ENCODE data around the gene DGKG. TPM values are rescaled to one million over a fixed set of nuclear protein-coding genes. Genes with fewer than 3 reads are reported as not detected.

Gene DGKG
- total and polyA plus RNA-seq, 9 of the 15 experiments (the other 6 are each of a cell fraction or from before 2014, with no cell fraction given): 0.01 to 0.36 (median 0.15) TPM

DNA sequence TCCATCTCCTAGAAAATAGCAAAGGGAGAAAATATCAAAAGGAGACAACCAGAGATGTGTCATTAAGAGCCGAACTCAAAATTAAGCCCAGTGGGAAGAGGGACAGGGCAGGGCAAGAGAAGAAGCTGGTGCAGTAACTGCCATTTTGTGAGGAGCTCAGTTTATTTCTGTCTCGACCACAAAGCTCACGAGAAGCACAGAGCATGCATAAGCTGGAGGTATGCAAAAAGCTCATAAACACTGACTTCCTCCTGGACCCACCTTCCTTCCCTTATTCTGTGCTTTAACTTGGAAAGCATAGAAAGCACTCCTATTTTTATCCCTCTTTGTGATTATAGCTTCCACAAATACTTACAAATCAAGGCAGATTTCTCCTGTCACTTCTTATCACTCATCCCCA lies 81.3 kb downstream of the DGKG start:
- H3K9me1 ChIP-seq (ENCODE audit: control insufficient read depth, insufficient read depth, low read length): no peaks in the 10 kb centered on the region
- no peak overlapping the region for H3K4me2 ChIP-seq (ENCODE audit: insufficient read depth, low read length)
- intact Hi-C loops (cut with micrococcal nuclease) (no loop called here), in situ Hi-C loops (cut with MboI) (no loop called here)
- ATAC-seq (no peak), FAIRE-seq (no peak), DNase-seq (ENCODE audit: extremely low read depth in 1 of 4, low spot score in 3 of 4) (no peak)
- no peaks in the 10 kb centered on the region for H3K4me1 ChIP-seq (replicated peaks in 1 of 2; ENCODE audit: control insufficient read depth in 2 of 2, insufficient read depth in 2 of 2, low read length in 2 of 2)
- TF ChIP-seq POLR3A (IDR thresholded peaks at IDR 0.05; ENCODE audit: borderline replicate concordance, extremely low read depth, insufficient read depth, insufficient read length): no peak
- TF ChIP-seq, protein P1, sequence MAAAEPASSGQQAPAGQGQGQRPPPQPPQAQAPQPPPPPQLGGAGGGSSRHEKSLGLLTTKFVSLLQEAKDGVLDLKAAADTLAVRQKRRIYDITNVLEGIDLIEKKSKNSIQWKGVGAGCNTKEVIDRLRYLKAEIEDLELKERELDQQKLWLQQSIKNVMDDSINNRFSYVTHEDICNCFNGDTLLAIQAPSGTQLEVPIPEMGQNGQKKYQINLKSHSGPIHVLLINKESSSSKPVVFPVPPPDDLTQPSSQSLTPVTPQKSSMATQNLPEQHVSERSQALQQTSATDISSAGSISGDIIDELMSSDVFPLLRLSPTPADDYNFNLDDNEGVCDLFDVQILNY (CRISPR knock-in tag; IDR thresholded peaks at IDR 0.05): no peak
- TF ChIP-seq CBFB (CRISPR knock-in tag; IDR thresholded peaks at IDR 0.05): no peak
- TF ChIP-seq, protein P2, sequence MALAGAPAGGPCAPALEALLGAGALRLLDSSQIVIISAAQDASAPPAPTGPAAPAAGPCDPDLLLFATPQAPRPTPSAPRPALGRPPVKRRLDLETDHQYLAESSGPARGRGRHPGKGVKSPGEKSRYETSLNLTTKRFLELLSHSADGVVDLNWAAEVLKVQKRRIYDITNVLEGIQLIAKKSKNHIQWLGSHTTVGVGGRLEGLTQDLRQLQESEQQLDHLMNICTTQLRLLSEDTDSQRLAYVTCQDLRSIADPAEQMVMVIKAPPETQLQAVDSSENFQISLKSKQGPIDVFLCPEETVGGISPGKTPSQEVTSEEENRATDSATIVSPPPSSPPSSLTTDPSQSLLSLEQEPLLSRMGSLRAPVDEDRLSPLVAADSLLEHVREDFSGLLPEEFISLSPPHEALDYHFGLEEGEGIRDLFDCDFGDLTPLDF (CRISPR knock-in tag; IDR thresholded peaks at IDR 0.05): no peak
- no peak for TF ChIP-seq SMARCB1 (IDR thresholded peaks at IDR 0.05; ENCODE audit: insufficient read length, low read depth)
- no peak for TF ChIP-seq NR1H2 (CRISPR knock-in tag; IDR thresholded peaks at IDR 0.05)
- TF ChIP-seq, protein P3, sequence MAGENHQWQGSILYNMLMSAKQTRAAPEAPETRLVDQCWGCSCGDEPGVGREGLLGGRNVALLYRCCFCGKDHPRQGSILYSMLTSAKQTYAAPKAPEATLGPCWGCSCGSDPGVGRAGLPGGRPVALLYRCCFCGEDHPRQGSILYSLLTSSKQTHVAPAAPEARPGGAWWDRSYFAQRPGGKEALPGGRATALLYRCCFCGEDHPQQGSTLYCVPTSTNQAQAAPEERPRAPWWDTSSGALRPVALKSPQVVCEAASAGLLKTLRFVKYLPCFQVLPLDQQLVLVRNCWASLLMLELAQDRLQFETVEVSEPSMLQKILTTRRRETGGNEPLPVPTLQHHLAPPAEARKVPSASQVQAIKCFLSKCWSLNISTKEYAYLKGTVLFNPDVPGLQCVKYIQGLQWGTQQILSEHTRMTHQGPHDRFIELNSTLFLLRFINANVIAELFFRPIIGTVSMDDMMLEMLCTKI (IDR thresholded peaks at IDR 0.05; ENCODE audit: partially characterized antibody): no peak
- WGBS (ENCODE audit: insufficient coverage, low coverage, missing lambda C conversion rate): 0% methylated on average over 3 of the region's 3 CpGs
- ChIA-PET POLR2A (interaction anchor here (0.6 kb wide), 1 partner anchor 47 kb away, joined by 3 read pairs; no protein-coding TSS in a partner anchor), CTCF (ENCODE audit: low intra/inter-chr PET ratio) (no interaction called here)
- H3K79me2 ChIP-seq (ENCODE audit: control insufficient read depth, insufficient read depth, low read length): no peaks in the 10 kb centered on the region
- no peaks in the 10 kb centered on the region for H3K36me3 ChIP-seq (ENCODE audit: control insufficient read depth, insufficient read depth, low read length)
- no peak overlapping the region for H3K9ac ChIP-seq (ENCODE audit: insufficient read depth in 1 of 2, low read depth in 2 of 2, low read length in 2 of 2)
- H3K9me3 ChIP-seq (replicated peaks; ENCODE audit: control insufficient read depth, insufficient read depth, low read depth, low read length): no peaks in the 10 kb centered on the region
- peaks cover 10 to 26% of the 10 kb centered on the region in 2 experiments; a peak in 4 of 5 replicates for H3K27me3 ChIP-seq (ENCODE audit: control insufficient read depth in 2 of 2, insufficient read depth in 2 of 2, low read length in 2 of 2)
- no peak overlapping the region for H2AFZ ChIP-seq (ENCODE audit: low read depth, low read length)
- H3K27ac ChIP-seq (ENCODE audit: extremely low read depth, low read depth, low read length): no peak overlapping the region
- no peaks in the 10 kb centered on the region for H4K20me1 ChIP-seq (replicated peaks; ENCODE audit: control insufficient read depth, insufficient read depth, low read length)
- H3K4me3 ChIP-seq: no peak overlapping the region
- BruUV-seq (replicated peaks): no TSS peak
